ENCODE data around the gene IL4R. TPM values are rescaled to one million over a fixed set of nuclear protein-coding genes. Genes with fewer than 3 reads are reported as not detected.

Gene IL4R
- total and polyA plus RNA-seq, 10 donors, result 39.3 to 319 (median 160) TPM

DNA sequence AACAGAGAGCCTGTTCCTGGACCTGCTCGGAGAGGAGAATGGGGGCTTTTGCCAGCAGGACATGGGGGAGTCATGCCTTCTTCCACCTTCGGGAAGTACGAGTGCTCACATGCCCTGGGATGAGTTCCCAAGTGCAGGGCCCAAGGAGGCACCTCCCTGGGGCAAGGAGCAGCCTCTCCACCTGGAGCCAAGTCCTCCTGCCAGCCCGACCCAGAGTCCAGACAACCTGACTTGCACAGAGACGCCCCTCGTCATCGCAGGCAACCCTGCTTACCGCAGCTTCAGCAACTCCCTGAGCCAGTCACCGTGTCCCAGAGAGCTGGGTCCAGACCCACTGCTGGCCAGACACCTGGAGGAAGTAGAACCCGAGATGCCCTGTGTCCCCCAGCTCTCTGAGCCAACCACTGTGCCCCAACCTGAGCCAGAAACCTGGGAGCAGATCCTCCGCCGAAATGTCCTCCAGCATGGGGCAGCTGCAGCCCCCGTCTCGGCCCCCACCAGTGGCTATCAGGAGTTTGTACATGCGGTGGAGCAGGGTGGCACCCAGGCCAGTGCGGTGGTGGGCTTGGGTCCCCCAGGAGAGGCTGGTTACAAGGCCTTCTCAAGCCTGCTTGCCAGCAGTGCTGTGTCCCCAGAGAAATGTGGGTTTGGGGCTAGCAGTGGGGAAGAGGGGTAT is 48.9 kb downstream of the IL4R start:
- intact Hi-C loops (cut with DNase I; ENCODE audit: low total_unique reads), result no loop called here
- TF ChIP-seq CTCF (IDR thresholded peaks at IDR 0.05 in 8 of 11, conservative IDR thresholded peaks at IDR 0.05 in 3 of 11) (no peak), POLR2AphosphoS5 (IDR thresholded peaks at IDR 0.05) (peak in 1 of 3 donors; percentile 76), POLR2A (IDR thresholded peaks at IDR 0.05) (no peak)
- peaks cover 12 to 48% (median 18%) of the 10 kb centered on the region in 6 donors for H3K4me1 ChIP-seq
- peaks cover 0 to 73% (median 67%) of the 10 kb centered on the region in 6 donors for H3K36me3 ChIP-seq
- 87 to 93% (median 93%) methylated on average over 6 to 16 of the region's 16 CpGs for WGBS, 5 donors
- H3K27me3 ChIP-seq (replicated peaks in 1 of 7), result no peaks in the 10 kb centered on the region
- peak overlapping the region in 1 of 8 donors; percentile 92 for H3K27ac ChIP-seq
- DNase-seq, result no peak
- no peak overlapping the region for H3K4me3 ChIP-seq
- peaks cover 0 to 5% (median 0%) of the 10 kb centered on the region in 8 donors for H3K9me3 ChIP-seq

DNA sequence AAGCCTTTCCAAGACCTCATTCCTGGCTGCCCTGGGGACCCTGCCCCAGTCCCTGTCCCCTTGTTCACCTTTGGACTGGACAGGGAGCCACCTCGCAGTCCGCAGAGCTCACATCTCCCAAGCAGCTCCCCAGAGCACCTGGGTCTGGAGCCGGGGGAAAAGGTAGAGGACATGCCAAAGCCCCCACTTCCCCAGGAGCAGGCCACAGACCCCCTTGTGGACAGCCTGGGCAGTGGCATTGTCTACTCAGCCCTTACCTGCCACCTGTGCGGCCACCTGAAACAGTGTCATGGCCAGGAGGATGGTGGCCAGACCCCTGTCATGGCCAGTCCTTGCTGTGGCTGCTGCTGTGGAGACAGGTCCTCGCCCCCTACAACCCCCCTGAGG is 49.5 kb downstream of the IL4R start:
- Histone ChIP-seq H3K36me3 (peaks cover 0 to 68% (median 63%) of the 10 kb centered on the region in 6 donors), H3K27me3 (replicated peaks in 1 of 7) (no peaks in the 10 kb centered on the region), H3K9me3 (peaks cover 0 to 5% (median 0%) of the 10 kb centered on the region in 8 donors), H3K4me3 (no peak overlapping the region), H3K4me1 (peaks cover 17 to 54% (median 23%) of the 10 kb centered on the region in 6 donors), H3K27ac (peak overlapping the region in 2 of 8 donors; percentile 90 to 92)
- no peak for DNase-seq
- intact Hi-C loops (cut with DNase I; ENCODE audit: low total_unique reads), result no loop called here
- TF ChIP-seq POLR2AphosphoS5 (IDR thresholded peaks at IDR 0.05) (no peak), CTCF (IDR thresholded peaks at IDR 0.05 in 8 of 11, conservative IDR thresholded peaks at IDR 0.05 in 3 of 11) (no peak), POLR2A (IDR thresholded peaks at IDR 0.05) (no peak)
- WGBS, 5 donors, result 95 to 100% (median 98%) methylated on average over 4 to 5 of the region's 5 CpGs

- WGBS, 5 donors, result 78 to 87% (median 82%) methylated on average over 8 to 9 of the region's 9 CpGs
- TF ChIP-seq CTCF (IDR thresholded peaks at IDR 0.05 in 8 of 11, conservative IDR thresholded peaks at IDR 0.05 in 3 of 11) (no peak), POLR2AphosphoS5 (IDR thresholded peaks at IDR 0.05) (peak in 2 of 3 donors; percentile 29 to 83)
- Histone ChIP-seq H3K36me3 (peaks cover 0 to 62% (median 57%) of the 10 kb centered on the region in 6 donors), H3K4me1 (peaks cover 21 to 59% (median 27%) of the 10 kb centered on the region in 6 donors), H3K9me3 (peaks cover 0 to 5% (median 0%) of the 10 kb centered on the region in 8 donors), H3K27me3 (replicated peaks in 1 of 7) (no peaks in the 10 kb centered on the region), H3K4me3 (no peak overlapping the region), H3K27ac (peak overlapping the region in 3 of 8 donors; percentile 1 to 92 (median 90))
- intact Hi-C loops (cut with DNase I; ENCODE audit: low total_unique reads), result no loop called here
- no peak for DNase-seq
Observed at GRCh38 chr16:27363797-27364196, 50.0 kb downstream of the IL4R start.

GRCh38 chr16:27364493-27365141 is 50.8 kb downstream of the IL4R start:
- no peak for DNase-seq
- 71 to 81% (median 73%) methylated on average over 6 of the region's 6 CpGs for WGBS, 5 donors
- peaks cover 21 to 62% (median 24%) of the 10 kb centered on the region in 6 donors for H3K4me1 ChIP-seq
- peaks cover 0 to 1% (median 0%) of the 10 kb centered on the region in 8 donors for H3K9me3 ChIP-seq
- TF ChIP-seq POLR2A (IDR thresholded peaks at IDR 0.05) (no peak), CTCF (IDR thresholded peaks at IDR 0.05 in 8 of 11, conservative IDR thresholded peaks at IDR 0.05 in 3 of 11) (no peak), POLR2AphosphoS5 (IDR thresholded peaks at IDR 0.05) (no peak)
- H3K27me3 ChIP-seq (replicated peaks in 1 of 7), result no peaks in the 10 kb centered on the region
- H3K4me3 ChIP-seq, result no peak overlapping the region
- H3K27ac ChIP-seq, result peak overlapping the region in 3 of 8 donors; percentile 1 to 92 (median 90)
- peaks cover 0 to 54% (median 50%) of the 10 kb centered on the region in 6 donors for H3K36me3 ChIP-seq
- intact Hi-C loops (cut with DNase I; ENCODE audit: low total_unique reads), result loop anchor here (5.0 kb wide), 1 partner anchor 187 kb away; no protein-coding TSS in a partner anchor

Data from spleen (tissue), 11 donors.